ENCODE data around the gene NFYC.

Gene NFYC

DNA sequence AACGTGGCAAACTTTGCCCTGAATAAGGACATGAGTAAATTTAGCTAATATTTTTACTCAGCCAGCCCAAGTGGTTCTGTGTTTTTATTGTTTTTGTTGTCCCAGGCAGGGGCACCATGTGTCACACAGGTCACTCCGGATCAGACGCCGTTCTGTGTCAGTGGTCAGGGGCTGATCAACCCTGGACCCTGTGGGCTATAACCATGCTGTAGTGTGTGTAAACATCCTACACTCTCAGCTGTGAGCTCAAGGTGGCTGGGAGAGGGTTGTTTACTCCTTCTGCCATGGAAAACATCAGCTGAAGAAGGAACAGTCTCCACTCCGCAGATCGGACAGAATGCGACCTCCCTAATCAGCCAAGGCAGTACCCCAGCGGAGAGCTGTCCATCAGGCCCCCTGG, 65.6 kb downstream of the NFYC start:
- no peak for DNase-seq (ENCODE audit: extremely low read depth, low read depth)
- no peak overlapping the region for H3K4me3 ChIP-seq (replicated peaks; ENCODE audit: low read depth, low read length)
- TF ChIP-seq, protein P1, sequence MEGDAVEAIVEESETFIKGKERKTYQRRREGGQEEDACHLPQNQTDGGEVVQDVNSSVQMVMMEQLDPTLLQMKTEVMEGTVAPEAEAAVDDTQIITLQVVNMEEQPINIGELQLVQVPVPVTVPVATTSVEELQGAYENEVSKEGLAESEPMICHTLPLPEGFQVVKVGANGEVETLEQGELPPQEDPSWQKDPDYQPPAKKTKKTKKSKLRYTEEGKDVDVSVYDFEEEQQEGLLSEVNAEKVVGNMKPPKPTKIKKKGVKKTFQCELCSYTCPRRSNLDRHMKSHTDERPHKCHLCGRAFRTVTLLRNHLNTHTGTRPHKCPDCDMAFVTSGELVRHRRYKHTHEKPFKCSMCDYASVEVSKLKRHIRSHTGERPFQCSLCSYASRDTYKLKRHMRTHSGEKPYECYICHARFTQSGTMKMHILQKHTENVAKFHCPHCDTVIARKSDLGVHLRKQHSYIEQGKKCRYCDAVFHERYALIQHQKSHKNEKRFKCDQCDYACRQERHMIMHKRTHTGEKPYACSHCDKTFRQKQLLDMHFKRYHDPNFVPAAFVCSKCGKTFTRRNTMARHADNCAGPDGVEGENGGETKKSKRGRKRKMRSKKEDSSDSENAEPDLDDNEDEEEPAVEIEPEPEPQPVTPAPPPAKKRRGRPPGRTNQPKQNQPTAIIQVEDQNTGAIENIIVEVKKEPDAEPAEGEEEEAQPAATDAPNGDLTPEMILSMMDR (IDR thresholded peaks at IDR 0.05; ENCODE audit: low read depth, low read length, missing control alignments) = no peak

DNA sequence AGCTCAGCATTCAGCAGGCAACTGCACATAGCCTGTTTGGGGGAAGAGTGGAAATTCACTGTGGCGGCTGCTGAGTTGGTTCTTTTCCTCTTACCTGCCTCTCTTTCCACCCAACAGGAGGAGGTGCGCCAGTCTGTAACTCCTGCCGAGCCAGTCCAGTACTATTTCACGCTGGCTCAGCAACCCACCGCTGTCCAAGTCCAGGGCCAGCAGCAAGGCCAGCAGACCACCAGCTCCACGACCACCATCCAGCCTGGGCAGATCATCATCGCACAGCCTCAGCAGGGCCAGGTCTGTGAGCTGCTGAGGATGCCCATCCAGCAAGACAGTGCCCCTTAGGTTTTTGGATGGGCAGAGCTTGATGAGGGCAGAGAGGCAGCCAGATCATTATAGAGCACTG, 66.5 kb downstream of the NFYC start:
- TF ChIP-seq, protein P1 (IDR thresholded peaks at IDR 0.05; ENCODE audit: low read depth, low read length, missing control alignments) = no peak
- no peak overlapping the region for H3K4me3 ChIP-seq (replicated peaks; ENCODE audit: low read depth, low read length)
- no peak for DNase-seq (ENCODE audit: extremely low read depth, low read depth)

DNA sequence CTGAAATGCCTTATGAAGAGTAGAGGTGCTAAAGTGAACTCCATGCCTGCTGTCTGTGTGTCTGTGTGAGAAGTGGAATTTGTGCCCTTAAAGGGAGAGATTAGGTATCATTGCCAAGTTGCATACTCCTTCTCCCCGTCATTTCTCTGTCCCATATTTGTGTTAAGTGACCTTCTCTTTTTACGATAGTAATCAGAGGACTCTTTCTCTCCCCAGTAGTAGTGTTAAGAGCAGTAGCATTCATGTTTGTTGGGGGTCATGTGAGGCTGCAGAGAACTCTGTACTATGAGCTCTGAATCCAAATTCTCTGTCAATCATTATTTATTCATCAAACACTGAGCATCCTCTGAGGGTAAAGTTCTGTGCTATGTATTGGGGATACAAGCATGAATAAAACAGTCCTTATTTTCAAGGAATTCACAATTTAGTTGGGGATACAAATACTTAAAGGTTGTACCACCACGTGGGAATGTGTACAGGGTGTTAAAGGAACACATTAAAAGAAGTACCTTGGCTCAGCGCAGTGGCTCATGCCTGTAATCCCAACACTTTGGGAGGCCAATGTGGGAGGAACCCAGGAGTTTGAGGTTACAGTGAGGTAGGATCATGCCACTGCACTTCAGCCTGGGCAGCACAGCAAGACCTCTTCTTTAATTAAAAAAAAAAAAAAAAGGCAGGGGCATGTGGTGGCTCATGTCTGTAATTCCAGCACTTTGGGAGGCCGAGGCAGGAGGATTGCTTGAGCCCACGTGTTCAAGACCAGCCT, 67.3 kb downstream of the NFYC start:
- TF ChIP-seq, protein P1 (IDR thresholded peaks at IDR 0.05; ENCODE audit: low read depth, low read length, missing control alignments) = no peak
- no peak for DNase-seq (ENCODE audit: extremely low read depth, low read depth)
- H3K4me3 ChIP-seq (replicated peaks; ENCODE audit: low read depth, low read length) = no peak overlapping the region

- no peak for DNase-seq (ENCODE audit: extremely low read depth, low read depth)
- TF ChIP-seq, protein P1 (IDR thresholded peaks at IDR 0.05; ENCODE audit: low read depth, low read length, missing control alignments) = no peak
- no peak overlapping the region for H3K4me3 ChIP-seq (replicated peaks; ENCODE audit: low read depth, low read length)
These were observed 69.5 kb downstream of the NFYC start for GRCh38 chr1:40760984-40761383.

- DNase-seq (ENCODE audit: extremely low read depth, low read depth) = no peak
- H3K4me3 ChIP-seq (replicated peaks; ENCODE audit: low read depth, low read length) = no peak overlapping the region
- TF ChIP-seq, protein P1 (IDR thresholded peaks at IDR 0.05; ENCODE audit: low read depth, low read length, missing control alignments) = no peak
These were observed 70.8 kb downstream of the NFYC start for GRCh38 chr1:40762144-40762923.

- TF ChIP-seq, protein P1 (IDR thresholded peaks at IDR 0.05; ENCODE audit: low read depth, low read length, missing control alignments) = no peak
- no peak for DNase-seq (ENCODE audit: extremely low read depth, low read depth)
- no peak overlapping the region for H3K4me3 ChIP-seq (replicated peaks; ENCODE audit: low read depth, low read length)
These were observed 72.4 kb downstream of the NFYC start for GRCh38 chr1:40763742-40764532.
